GM21447 (cell line): ENCODE data around the gene KANTR.
"Not testable (repeated sequence)": the region's sequence is repeated elsewhere in the genome, so short reads cannot be mapped to it uniquely, and the experiment has no call there.

Experiments used
- ATAC-seq: cut with Tn5 transposase; IDR thresholded peaks from one replicate; pipeline ENCODE4 v1.9.1; 2021; ENCODE audit not compliant: unreplicated experiment

The KANTR gene

DNA sequence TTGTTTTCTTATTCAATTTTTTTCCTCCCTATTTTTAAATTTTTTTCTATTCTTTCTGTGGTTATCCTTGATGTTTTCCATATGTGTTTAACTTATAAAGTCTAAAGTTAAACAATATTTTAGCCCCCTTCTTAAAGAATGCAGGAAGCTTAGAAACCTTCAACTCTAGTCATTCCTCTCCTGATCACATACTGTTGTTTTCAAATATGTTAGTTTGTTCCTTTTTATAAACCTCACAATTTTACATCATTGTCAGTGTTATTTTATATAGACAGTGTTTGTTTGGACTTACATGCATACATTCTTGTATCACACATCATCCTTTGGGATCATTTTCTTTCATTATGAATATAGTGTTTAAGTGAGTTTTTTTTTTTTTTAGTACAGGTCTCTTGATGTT lies 31.6 kb downstream of the KANTR start:
- no peak for ATAC-seq

DNA sequence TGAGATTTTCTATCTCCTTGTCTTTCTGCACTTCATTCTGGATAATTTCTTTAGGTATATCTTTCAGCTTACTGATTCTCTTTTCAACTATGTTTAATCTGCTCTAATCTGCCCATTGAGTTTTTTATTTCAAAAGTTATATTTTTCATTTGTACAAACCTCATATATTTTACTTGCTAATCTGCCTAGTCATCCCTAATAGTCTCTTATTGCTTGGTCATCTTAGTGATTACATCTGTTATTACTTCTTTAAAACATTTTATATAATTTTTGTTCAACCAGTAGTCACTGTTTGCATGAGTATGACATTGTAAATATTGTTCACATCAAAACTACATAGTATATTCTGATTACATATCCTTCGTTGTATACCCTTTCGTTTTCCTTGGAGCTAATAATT lies 32.4 kb downstream of the KANTR start:
- ATAC-seq: no peak

DNA sequence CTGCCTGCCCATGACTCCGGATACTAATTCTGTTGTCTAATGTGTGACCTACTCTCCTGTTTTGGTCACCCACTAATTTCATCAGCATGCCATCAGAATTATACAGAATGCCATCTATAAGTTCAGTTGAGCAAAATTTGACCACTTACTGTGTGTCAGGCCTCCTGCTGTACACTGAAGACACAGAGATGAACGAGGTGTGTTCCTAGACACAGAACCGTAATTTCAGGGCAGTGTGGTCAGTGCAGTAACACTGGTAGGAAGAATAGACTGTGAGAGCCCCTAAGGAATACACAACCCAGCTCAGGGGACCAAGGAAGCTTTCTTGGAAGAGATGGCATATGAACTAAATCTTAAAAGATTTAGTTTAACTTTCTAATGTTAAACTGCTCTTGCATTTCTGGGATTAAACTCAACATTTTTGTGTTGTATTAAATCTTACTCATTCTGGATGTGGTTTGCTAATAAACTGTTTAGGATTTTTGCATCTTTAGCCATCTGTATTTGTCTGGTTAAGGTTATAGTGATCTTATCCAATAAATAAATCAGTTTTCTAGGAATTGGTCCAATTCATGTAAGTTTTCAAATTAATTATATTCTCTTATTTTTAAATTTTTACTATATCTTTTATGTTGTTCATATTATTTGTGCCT lies 34.3 kb downstream of the KANTR start:
- ATAC-seq: no peak

DNA sequence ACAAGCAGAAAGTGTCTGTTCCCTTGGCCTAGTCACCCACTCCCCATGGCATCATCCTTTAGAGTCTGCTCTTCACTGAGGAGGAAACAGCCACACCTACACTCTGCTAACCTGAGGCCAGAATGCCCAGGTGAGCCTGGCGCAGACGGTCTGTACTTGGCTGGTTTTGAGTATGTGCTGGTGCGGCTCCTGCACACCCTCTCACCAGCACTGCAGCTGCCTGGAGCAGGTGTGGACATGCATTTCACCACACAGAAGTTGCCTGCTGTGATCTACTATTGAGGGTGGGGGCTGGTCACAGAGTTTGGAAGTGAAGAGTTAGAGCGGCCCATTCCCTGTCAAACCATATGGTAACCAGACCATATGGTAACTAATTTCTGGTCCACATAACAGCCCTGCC lies 39.5 kb downstream of the KANTR start:
- no peak for ATAC-seq

GRCh38 chrX:53135581-53135980 lies 41.6 kb downstream of the KANTR start:
- no peak for ATAC-seq

GRCh38 chrX:53153581-53153980 lies 59.6 kb downstream of the KANTR start:
- ATAC-seq: no peak

DNA sequence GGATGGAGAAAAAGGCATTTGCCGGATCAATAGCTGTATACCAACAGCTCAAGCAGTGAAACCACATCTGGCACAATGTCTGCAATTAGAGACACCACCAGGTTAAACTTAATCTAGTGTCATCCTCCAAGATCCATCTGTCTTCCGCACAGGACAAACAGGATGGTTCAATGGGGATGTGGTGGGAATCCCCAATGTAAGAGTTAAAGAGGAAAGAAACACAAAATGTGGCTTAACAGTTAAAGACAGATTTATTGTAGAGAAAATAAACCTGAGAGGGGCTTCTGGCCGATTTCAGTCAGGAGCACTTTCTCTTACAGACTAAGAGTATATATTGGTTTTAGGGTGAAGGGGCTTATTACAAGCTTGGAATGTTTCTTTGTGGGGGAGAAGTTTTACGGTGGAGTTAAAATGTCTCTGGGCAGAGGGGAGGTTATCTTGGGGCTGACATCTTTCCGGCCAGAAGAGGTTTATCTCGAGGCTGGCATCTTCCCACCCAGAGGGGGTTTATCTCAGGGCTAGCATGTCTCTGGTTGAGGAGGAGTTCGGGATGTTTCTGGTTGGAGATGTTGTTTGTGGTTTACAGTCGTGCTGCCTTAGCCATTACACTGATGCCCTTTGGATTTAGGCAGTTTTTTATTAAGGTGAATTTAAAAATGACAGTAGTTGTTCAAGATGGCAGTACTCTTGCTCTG lies 61.7 kb downstream of the KANTR start:
- ATAC-seq: no peak

- ATAC-seq: no peak
These were observed 62.3 kb downstream of the KANTR start for GRCh38 chrX:53156207-53156596.

DNA sequence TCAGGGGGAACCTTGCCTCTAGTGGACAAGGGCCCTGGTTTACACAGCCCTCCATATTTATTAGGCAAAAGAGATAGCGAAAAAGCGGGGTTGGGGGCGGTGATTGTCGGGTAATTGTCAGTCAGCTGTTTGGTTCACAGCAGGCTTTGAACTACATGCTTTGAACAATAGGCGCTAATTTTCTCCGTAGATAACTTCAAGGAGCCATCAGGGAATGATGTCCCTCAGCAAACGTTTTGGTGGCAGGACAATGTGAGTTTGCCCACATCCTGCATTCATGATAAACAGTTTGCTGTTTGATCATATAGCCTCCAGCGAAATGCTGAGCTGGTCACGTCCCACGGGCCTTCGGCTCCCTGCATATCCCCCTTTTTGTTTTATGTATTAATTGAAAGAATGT lies 65.2 kb downstream of the KANTR start:
- ATAC-seq: no peak

- no peak for ATAC-seq
These were observed 66.5 kb downstream of the KANTR start for GRCh38 chrX:53160297-53160983.

- no peak for ATAC-seq
These were observed 69.5 kb downstream of the KANTR start for GRCh38 chrX:53163436-53163835.

DNA sequence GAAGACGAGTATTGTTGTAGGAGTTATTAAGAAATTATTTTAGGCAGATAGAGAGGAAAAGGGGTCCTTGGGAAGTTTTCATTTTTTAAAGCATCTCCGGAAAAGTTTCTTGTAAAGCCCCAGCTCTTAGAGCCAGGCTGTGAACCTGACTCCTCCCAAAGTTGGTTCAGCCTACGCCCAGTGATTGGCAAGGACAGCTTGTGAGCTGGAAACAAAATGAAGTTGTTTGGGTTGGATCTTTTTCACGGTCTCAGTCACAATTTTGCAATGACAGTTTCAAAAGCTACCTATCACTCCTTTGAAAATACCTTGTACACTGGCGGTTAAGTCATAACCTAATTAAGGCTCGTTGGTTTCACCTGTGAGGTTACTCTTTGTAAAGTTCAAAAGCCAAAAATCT lies 70.6 kb downstream of the KANTR start:
- not testable (repeated sequence) for ATAC-seq

DNA sequence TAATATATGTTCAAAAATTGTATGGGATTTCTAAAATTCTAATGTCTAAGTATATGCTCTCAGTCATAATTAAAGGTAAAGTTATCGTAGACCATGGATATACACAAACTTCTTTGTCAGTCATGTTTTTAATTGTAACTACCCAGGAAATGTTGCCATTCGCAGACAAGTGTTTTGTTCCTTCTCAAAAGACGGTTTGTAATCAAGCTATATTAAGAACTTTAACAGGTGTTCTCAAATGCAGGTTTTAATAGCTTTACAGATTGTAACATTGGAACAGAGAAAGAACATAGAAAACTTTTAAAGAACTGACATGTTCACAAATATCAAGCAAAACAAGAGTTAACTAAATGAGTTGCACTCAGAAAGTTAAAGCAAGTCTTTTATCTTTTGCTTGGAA lies 72.2 kb downstream of the KANTR start:
- ATAC-seq: no peak

DNA sequence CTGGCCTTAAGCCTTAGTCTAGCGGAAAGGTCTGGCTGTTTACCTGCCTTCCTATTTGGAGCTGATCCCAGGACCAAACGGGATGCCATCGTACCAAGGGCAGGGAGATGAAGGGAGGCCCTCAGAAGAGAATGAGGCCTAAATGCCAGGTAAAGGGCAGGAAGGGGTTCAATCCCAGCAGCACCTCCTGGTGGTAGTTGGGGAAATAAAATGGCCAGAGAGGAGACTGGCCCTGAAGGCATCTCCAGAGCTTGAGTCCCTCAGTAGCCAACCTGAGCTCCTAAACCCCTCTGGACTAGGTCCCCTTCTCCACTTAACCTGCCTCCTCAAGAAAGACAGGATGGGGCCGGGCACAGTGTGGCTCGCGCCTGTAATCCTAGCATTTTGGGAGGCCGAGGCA lies 77.4 kb downstream of the KANTR start:
- ATAC-seq: no peak
